HEK293 (cell line): ENCODE data around the gene TDRD9.
A peak's percentile ranks its signal among the peaks of the same experiment; 100 is the strongest.

Experiments used
- CTCF ChIA-PET: fragments of 350-600 bp; formaldehyde crosslinking; extraction: SDS; loops from one replicate; lab custom pipeline; 2021; ENCODE audit warnings: antibody characterized with exemption; lab: Yijun Ruan, JAX
- POLR2A ChIA-PET: fragments of 300-600 bp; formaldehyde crosslinking; extraction: SDS; loops from one replicate; lab custom pipeline; 2020; ENCODE audit warnings: antibody characterized with exemption, inconsistent platforms; lab: Yijun Ruan, JAX
- H3K27ac ChIP-seq: fragments of 200-500 bp; sonication (Bioruptor generic); 2 replicates; pipeline ENCODE4 v1.5.1; 2014; ENCODE audit warnings: low read depth, low read length, control low read depth, inconsistent platforms; ENCODE audit errors: extremely low read depth
- H3K36me3 ChIP-seq, 2 experiments: fragments of 200-500 bp in 1 of 2; sonication (Bioruptor generic) in 1 of 2; 1 replicate in 1 of 2; 2 replicates in 1 of 2; pipeline ENCODE4 v1.5.1; 2014 to 2017; ENCODE audit warnings: inconsistent platforms in 2 of 2, low read length in 2 of 2; ENCODE audit not compliant: control insufficient read depth in 2 of 2, insufficient read depth in 1 of 2
- H3K4me1 ChIP-seq: fragments of 200-500 bp; sonication (Bioruptor generic); 2 replicates; pipeline ENCODE4 v1.5.1; 2014; ENCODE audit warnings: mild to moderate bottlenecking, low read length, inconsistent platforms; ENCODE audit not compliant: control insufficient read depth, insufficient read depth
- H3K4me3 ChIP-seq: 2 replicates; pipeline ENCODE4 v1.5.1; 2011; ENCODE audit warnings: low read depth, mild to moderate bottlenecking, control low read depth, low read length, moderate library complexity
- H3K9me3 ChIP-seq: fragments of 200-500 bp; sonication (Bioruptor generic); 2 replicates; pipeline ENCODE4 v1.5.1; 2014; ENCODE audit warnings: low read depth, low read length, inconsistent platforms; ENCODE audit not compliant: control insufficient read depth, insufficient read depth
- GLIS1 ChIP-seq: fragments of 450-650 bp; formaldehyde crosslinking; IDR thresholded peaks from 2 replicates; pipeline ENCODE4 v1.5.1; 2016; ENCODE audit warnings: missing biosample characterization, missing genetic modification characterization
- KLF8 ChIP-seq: fragments of 450-650 bp; formaldehyde crosslinking; IDR thresholded peaks from 2 replicates; pipeline ENCODE4 v1.5.1; 2016; ENCODE audit warnings: missing biosample characterization, missing genetic modification characterization
- MEIS1 ChIP-seq: sonication (generic); formaldehyde crosslinking; IDR thresholded peaks from 2 replicates; pipeline ENCODE4 v1.8.1; 2022; ENCODE audit warnings: missing genetic modification reagents, mild to moderate bottlenecking, borderline replicate concordance
- OSR2 ChIP-seq: fragments of 450-650 bp; formaldehyde crosslinking; IDR thresholded peaks from 2 replicates; pipeline ENCODE4 v1.5.1; 2016; ENCODE audit warnings: missing biosample characterization, missing genetic modification characterization
- SP7 ChIP-seq: fragments of 450-650 bp; formaldehyde crosslinking; IDR thresholded peaks from 2 replicates; pipeline ENCODE4 v1.5.1; 2016; ENCODE audit warnings: missing biosample characterization, missing genetic modification characterization
- ZBTB7A ChIP-seq: fragments of 450-650 bp; formaldehyde crosslinking; IDR thresholded peaks from 2 replicates; pipeline ENCODE4 v1.5.1; 2016; ENCODE audit warnings: low read depth, missing biosample characterization, missing genetic modification characterization
- ZIC2 ChIP-seq: fragments of 450-650 bp; formaldehyde crosslinking; IDR thresholded peaks from 2 replicates; pipeline ENCODE4 v1.5.1; 2016; ENCODE audit warnings: missing biosample characterization, missing genetic modification characterization
- ZNF211 ChIP-seq: fragments of 450-650 bp; formaldehyde crosslinking; IDR thresholded peaks from 2 replicates; pipeline ENCODE4 v1.5.1; 2016; ENCODE audit warnings: low read depth, missing biosample characterization, missing genetic modification characterization
- ZNF214 ChIP-seq: fragments of 450-650 bp; formaldehyde crosslinking; IDR thresholded peaks from 2 replicates; pipeline ENCODE4 v1.5.1; 2017; ENCODE audit warnings: missing biosample characterization, mild to moderate bottlenecking, missing genetic modification characterization, borderline replicate concordance
- ZNF24 ChIP-seq: fragments of 450-650 bp; formaldehyde crosslinking; IDR thresholded peaks from 2 replicates; pipeline ENCODE4 v1.5.1; 2016; ENCODE audit warnings: missing biosample characterization, missing genetic modification characterization
- ZNF248 ChIP-seq: fragments of 450-650 bp; formaldehyde crosslinking; IDR thresholded peaks from 2 replicates; pipeline ENCODE4 v1.5.1; 2017; ENCODE audit warnings: missing biosample characterization, missing genetic modification characterization
- ZNF274 ChIP-seq, 2 experiments: fragments of 200-500 bp in 1 of 2; fragments of 450-650 bp in 1 of 2; sonication (Bioruptor generic) in 1 of 2; formaldehyde crosslinking in 1 of 2; IDR thresholded peaks; 2 replicates each; pipeline versions ENCODE4 v1.5.1 to v1.6.1; 2014 to 2016; ENCODE audit warnings: borderline replicate concordance in 1 of 2, inconsistent platforms in 1 of 2, low read length in 1 of 2, missing biosample characterization in 1 of 2, missing genetic modification characterization in 1 of 2
- ZNF529 ChIP-seq: fragments of 450-650 bp; formaldehyde crosslinking; IDR thresholded peaks from 2 replicates; pipeline ENCODE4 v1.5.1; 2017; ENCODE audit warnings: missing genetic modification characterization, missing biosample characterization; ENCODE audit not compliant: insufficient replicate concordance
- ZNF654 ChIP-seq: fragments of 450-650 bp; formaldehyde crosslinking; IDR thresholded peaks from 2 replicates; pipeline ENCODE4 v1.5.1; 2016; ENCODE audit warnings: low read depth, missing biosample characterization, missing genetic modification characterization
- ZNF664 ChIP-seq: fragments of 450-650 bp; formaldehyde crosslinking; IDR thresholded peaks from 2 replicates; pipeline ENCODE4 v1.5.1; 2016; ENCODE audit warnings: missing biosample characterization, missing genetic modification characterization
- ZNF692 ChIP-seq: fragments of 450-650 bp; formaldehyde crosslinking; IDR thresholded peaks from 2 replicates; pipeline ENCODE4 v1.5.1; 2016; ENCODE audit warnings: missing biosample characterization, missing genetic modification characterization
- ZNF792 ChIP-seq: fragments of 450-650 bp; formaldehyde crosslinking; IDR thresholded peaks from 2 replicates; pipeline ENCODE4 v1.5.1; 2016; ENCODE audit warnings: missing biosample characterization, missing genetic modification characterization
- TF ChIP-seq, protein P1 (sequence below): fragments of 450-650 bp; formaldehyde crosslinking; IDR thresholded peaks from 2 replicates; pipeline ENCODE4 v1.5.1; 2017; ENCODE audit warnings: missing biosample characterization, missing genetic modification characterization
- TF ChIP-seq, protein P2 (sequence below): fragments of 450-650 bp; formaldehyde crosslinking; IDR thresholded peaks from 2 replicates; pipeline ENCODE4 v1.5.1; 2016; ENCODE audit warnings: missing biosample characterization, missing genetic modification characterization
- TF ChIP-seq, protein P3 (sequence below): fragments of 450-650 bp; formaldehyde crosslinking; IDR thresholded peaks from 2 replicates; pipeline ENCODE4 v1.5.1; 2016; ENCODE audit warnings: missing biosample characterization, missing genetic modification characterization, borderline replicate concordance
- TF ChIP-seq, protein P4 (sequence below): fragments of 450-650 bp; formaldehyde crosslinking; IDR thresholded peaks from 2 replicates; pipeline ENCODE4 v1.5.1; 2017; ENCODE audit warnings: missing biosample characterization, mild to moderate bottlenecking, missing genetic modification characterization, moderate library complexity

The TDRD9 gene

DNA sequence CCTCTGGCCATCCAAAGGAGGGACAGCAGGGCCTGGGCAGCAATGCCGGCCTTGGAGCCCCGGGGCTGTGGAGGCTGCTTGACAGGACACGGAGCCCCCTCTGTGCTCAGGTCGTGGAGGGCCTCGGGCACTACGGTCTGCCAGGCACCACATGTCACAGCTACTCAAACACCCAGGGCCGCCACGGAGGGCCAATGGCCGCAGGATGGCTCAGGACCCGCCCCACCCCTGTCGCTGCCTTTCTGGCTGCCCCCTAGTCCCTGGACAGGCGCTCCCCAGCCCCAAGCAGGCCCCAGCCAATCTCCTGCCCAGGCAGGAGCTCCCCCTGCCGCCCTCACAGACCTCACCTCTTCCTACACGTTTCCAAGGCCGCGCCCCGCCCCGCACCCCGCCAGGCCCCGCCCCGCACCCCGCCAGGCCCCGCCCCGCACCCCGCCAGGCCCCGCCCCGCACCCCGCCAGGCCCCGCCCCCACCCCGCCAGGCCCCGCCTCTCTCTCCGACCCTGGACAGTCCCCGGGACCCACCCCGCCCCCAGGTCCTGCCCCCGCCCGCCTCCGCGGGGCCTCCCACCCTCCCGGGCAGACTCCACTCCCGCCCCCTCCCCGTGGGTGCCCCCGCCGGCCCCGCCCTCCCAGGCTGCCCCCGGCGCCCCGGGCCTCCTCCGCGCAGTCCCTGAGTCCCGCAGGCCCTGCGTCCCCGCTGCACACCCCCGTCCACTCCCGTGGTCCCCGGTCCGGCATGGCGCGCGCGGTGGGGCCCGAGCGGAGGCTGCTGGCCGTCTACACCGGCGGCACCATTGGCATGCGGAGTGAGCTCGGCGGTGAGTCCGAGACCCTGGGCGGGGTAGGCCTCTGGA is 157.0 kb downstream of the TDRD9 start, which contains the start of gene ASPG:
ASPG (plus strand) TSS at position 669 of the 857 bp plus-strand sequence; CDS start at position 740, 71 bp downstream.
- H3K36me3 ChIP-seq = no peaks in the 10 kb centered on the region
- TF ChIP-seq ZNF214 (tag by site-specific recombination) (no peak), KLF8 (tag by site-specific recombination) (peak; percentile 67; the same call in 1 of the 2 replicates)
- no peak within 1 kb of the TSS; the same call in 1 of the 2 replicates for H3K4me3 ChIP-seq
- no peaks in the 10 kb centered on the region for H3K4me1 ChIP-seq
- H3K9me3 ChIP-seq = no peaks in the 10 kb centered on the region
- ChIA-PET POLR2A (no interaction called here), CTCF (interaction anchor here (0.5 to 1.4 kb wide), 5 partner anchors 9 to 477 kb away, joined by 3 to 7 read pairs (median 4); no protein-coding TSS in a partner anchor)
- H3K27ac ChIP-seq = no peak within 1 kb of the TSS

DNA sequence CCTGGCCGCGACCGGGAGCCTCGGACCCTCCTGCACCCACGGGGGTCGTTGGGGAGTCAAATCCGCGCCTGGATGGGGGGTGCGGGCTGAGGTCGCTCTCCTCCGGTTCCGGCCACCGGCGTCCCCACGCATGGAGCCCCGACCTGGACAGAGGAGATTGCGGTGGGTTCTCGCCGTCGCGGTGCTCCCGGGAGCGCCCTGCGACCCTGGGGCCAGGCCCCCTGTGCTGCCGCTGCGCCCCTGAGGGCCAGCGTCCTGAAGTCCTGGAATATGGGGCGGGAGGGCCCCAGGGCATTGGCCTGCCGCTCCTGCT is 157.6 kb downstream of the TDRD9 start:
- ChIA-PET CTCF (interaction anchor here (1.4 kb wide), 1 partner anchor 9 kb away, joined by 4 read pairs; no protein-coding TSS in a partner anchor), POLR2A (no interaction called here)
- Histone ChIP-seq H3K9me3 (no peaks in the 10 kb centered on the region), H3K27ac (no peak overlapping the region), H3K4me1 (no peaks in the 10 kb centered on the region), H3K36me3 (no peaks in the 10 kb centered on the region), H3K4me3 (no peak overlapping the region)
- TF ChIP-seq ZNF529 (tag by site-specific recombination) (no peak), ZNF248 (tag by site-specific recombination) (no peak), ZNF664 (no peak), ZNF792 (tag by site-specific recombination) (no peak), ZNF24 (tag by site-specific recombination) (no peak), SP7 (tag by site-specific recombination) (no peak), ZNF692 (no peak), ZNF274 (IDR thresholded peaks at IDR 0.05; ENCODE audit: low read length) (no peak), ZNF274 (tag by site-specific recombination; IDR thresholded peaks at IDR 0.05; ENCODE audit: borderline replicate concordance) (no peak), ZIC2 (tag by site-specific recombination) (no peak), GLIS1 (tag by site-specific recombination) (no peak), ZBTB7A (tag by site-specific recombination) (no peak), ZNF654 (tag by site-specific recombination) (no peak), ZNF211 (tag by site-specific recombination) (no peak), OSR2 (no peak), MEIS1 (CRISPR knock-in tag) (no peak), KLF8 (tag by site-specific recombination) (no peak)
- TF ChIP-seq, protein P1, sequence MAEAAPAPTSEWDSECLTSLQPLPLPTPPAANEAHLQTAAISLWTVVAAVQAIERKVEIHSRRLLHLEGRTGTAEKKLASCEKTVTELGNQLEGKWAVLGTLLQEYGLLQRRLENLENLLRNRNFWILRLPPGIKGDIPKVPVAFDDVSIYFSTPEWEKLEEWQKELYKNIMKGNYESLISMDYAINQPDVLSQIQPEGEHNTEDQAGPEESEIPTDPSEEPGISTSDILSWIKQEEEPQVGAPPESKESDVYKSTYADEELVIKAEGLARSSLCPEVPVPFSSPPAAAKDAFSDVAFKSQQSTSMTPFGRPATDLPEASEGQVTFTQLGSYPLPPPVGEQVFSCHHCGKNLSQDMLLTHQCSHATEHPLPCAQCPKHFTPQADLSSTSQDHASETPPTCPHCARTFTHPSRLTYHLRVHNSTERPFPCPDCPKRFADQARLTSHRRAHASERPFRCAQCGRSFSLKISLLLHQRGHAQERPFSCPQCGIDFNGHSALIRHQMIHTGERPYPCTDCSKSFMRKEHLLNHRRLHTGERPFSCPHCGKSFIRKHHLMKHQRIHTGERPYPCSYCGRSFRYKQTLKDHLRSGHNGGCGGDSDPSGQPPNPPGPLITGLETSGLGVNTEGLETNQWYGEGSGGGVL (tag by site-specific recombination) = no peak
- TF ChIP-seq, protein P2, sequence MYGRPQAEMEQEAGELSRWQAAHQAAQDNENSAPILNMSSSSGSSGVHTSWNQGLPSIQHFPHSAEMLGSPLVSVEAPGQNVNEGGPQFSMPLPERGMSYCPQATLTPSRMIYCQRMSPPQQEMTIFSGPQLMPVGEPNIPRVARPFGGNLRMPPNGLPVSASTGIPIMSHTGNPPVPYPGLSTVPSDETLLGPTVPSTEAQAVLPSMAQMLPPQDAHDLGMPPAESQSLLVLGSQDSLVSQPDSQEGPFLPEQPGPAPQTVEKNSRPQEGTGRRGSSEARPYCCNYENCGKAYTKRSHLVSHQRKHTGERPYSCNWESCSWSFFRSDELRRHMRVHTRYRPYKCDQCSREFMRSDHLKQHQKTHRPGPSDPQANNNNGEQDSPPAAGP (tag by site-specific recombination) = no peak
- TF ChIP-seq, protein P3, sequence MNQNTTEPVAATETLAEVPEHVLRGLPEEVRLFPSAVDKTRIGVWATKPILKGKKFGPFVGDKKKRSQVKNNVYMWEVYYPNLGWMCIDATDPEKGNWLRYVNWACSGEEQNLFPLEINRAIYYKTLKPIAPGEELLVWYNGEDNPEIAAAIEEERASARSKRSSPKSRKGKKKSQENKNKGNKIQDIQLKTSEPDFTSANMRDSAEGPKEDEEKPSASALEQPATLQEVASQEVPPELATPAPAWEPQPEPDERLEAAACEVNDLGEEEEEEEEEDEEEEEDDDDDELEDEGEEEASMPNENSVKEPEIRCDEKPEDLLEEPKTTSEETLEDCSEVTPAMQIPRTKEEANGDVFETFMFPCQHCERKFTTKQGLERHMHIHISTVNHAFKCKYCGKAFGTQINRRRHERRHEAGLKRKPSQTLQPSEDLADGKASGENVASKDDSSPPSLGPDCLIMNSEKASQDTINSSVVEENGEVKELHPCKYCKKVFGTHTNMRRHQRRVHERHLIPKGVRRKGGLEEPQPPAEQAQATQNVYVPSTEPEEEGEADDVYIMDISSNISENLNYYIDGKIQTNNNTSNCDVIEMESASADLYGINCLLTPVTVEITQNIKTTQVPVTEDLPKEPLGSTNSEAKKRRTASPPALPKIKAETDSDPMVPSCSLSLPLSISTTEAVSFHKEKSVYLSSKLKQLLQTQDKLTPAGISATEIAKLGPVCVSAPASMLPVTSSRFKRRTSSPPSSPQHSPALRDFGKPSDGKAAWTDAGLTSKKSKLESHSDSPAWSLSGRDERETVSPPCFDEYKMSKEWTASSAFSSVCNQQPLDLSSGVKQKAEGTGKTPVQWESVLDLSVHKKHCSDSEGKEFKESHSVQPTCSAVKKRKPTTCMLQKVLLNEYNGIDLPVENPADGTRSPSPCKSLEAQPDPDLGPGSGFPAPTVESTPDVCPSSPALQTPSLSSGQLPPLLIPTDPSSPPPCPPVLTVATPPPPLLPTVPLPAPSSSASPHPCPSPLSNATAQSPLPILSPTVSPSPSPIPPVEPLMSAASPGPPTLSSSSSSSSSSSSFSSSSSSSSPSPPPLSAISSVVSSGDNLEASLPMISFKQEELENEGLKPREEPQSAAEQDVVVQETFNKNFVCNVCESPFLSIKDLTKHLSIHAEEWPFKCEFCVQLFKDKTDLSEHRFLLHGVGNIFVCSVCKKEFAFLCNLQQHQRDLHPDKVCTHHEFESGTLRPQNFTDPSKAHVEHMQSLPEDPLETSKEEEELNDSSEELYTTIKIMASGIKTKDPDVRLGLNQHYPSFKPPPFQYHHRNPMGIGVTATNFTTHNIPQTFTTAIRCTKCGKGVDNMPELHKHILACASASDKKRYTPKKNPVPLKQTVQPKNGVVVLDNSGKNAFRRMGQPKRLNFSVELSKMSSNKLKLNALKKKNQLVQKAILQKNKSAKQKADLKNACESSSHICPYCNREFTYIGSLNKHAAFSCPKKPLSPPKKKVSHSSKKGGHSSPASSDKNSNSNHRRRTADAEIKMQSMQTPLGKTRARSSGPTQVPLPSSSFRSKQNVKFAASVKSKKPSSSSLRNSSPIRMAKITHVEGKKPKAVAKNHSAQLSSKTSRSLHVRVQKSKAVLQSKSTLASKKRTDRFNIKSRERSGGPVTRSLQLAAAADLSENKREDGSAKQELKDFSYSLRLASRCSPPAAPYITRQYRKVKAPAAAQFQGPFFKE (tag by site-specific recombination) = no peak
- TF ChIP-seq, protein P4, sequence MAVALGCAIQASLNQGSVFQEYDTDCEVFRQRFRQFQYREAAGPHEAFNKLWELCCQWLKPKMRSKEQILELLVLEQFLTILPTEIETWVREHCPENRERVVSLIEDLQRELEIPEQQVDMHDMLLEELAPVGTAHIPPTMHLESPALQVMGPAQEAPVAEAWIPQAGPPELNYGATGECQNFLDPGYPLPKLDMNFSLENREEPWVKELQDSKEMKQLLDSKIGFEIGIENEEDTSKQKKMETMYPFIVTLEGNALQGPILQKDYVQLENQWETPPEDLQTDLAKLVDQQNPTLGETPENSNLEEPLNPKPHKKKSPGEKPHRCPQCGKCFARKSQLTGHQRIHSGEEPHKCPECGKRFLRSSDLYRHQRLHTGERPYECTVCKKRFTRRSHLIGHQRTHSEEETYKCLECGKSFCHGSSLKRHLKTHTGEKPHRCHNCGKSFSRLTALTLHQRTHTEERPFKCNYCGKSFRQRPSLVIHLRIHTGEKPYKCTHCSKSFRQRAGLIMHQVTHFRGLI = no peak
